ENCODE measurements around the gene BCR.
"Not testable (repeated sequence)": the region's sequence is repeated elsewhere in the genome, so short reads cannot be mapped to it uniquely, and the experiment has no call there.

BCR gene

GRCh38 chr22:23180301-23180892 is at the start of gene BCR:
Gene BCR, plus strand, starts transcription at chr22:23180509. Its CDS starts 452 bp downstream, at chr22:23180961.
- H3K36me3 ChIP-seq (ENCODE audit: control insufficient read depth, insufficient read depth, low read length): peaks cover 10% of the 10 kb centered on the region
- H3K4me3 ChIP-seq (ENCODE audit: low read depth, low read length): peak within 1 kb of the TSS; percentile 77
- peaks cover 19% of the 10 kb centered on the region for H3K9me3 ChIP-seq (ENCODE audit: control insufficient read depth, insufficient read depth, low read length)
- H3K9ac ChIP-seq (ENCODE audit: low read depth, low read length): peak within 1 kb of the TSS; percentile 76
- no peaks in the 10 kb centered on the region for H3K27me3 ChIP-seq (ENCODE audit: control insufficient read depth, insufficient read depth, low read length)
- H3K4me1 ChIP-seq (ENCODE audit: control insufficient read depth, insufficient read depth, low read length): peaks cover 12% of the 10 kb centered on the region

- Histone ChIP-seq H3K4me1 (ENCODE audit: control insufficient read depth, insufficient read depth, low read length) (peaks cover 4% of the 10 kb centered on the region), H3K27me3 (ENCODE audit: control insufficient read depth, insufficient read depth, low read length) (no peaks in the 10 kb centered on the region), H3K36me3 (ENCODE audit: control insufficient read depth, insufficient read depth, low read length) (no peaks in the 10 kb centered on the region), H3K9ac (ENCODE audit: low read depth, low read length) (no peak overlapping the region), H3K9me3 (ENCODE audit: control insufficient read depth, insufficient read depth, low read length) (no peaks in the 10 kb centered on the region), H3K4me3 (ENCODE audit: low read depth, low read length) (no peak overlapping the region)
Measured at GRCh38 chr22:23130697-23131096, 49.6 kb upstream of the BCR start.

GRCh38 chr22:23131931-23132330 is 48.4 kb upstream of the BCR start:
- Histone ChIP-seq H3K27me3 (ENCODE audit: control insufficient read depth, insufficient read depth, low read length) (no peaks in the 10 kb centered on the region), H3K9ac (ENCODE audit: low read depth, low read length) (no peak overlapping the region), H3K4me3 (ENCODE audit: low read depth, low read length) (no peak overlapping the region), H3K4me1 (ENCODE audit: control insufficient read depth, insufficient read depth, low read length) (peaks cover 4% of the 10 kb centered on the region), H3K9me3 (ENCODE audit: control insufficient read depth, insufficient read depth, low read length) (no peaks in the 10 kb centered on the region), H3K36me3 (ENCODE audit: control insufficient read depth, insufficient read depth, low read length) (no peaks in the 10 kb centered on the region)

GRCh38 chr22:23132376-23133091 is 47.8 kb upstream of the BCR start:
- Histone ChIP-seq H3K9ac (ENCODE audit: low read depth, low read length) (no peak overlapping the region), H3K9me3 (ENCODE audit: control insufficient read depth, insufficient read depth, low read length) (no peaks in the 10 kb centered on the region), H3K4me1 (ENCODE audit: control insufficient read depth, insufficient read depth, low read length) (peaks cover 4% of the 10 kb centered on the region), H3K27me3 (ENCODE audit: control insufficient read depth, insufficient read depth, low read length) (no peaks in the 10 kb centered on the region), H3K4me3 (ENCODE audit: low read depth, low read length) (no peak overlapping the region), H3K36me3 (ENCODE audit: control insufficient read depth, insufficient read depth, low read length) (no peaks in the 10 kb centered on the region)

GRCh38 chr22:23133922-23134321 is 46.4 kb upstream of the BCR start:
- Histone ChIP-seq H3K4me1 (ENCODE audit: control insufficient read depth, insufficient read depth, low read length) (no peaks in the 10 kb centered on the region), H3K4me3 (ENCODE audit: low read depth, low read length) (no peak overlapping the region), H3K9ac (ENCODE audit: low read depth, low read length) (no peak overlapping the region), H3K36me3 (ENCODE audit: control insufficient read depth, insufficient read depth, low read length) (no peaks in the 10 kb centered on the region), H3K9me3 (ENCODE audit: control insufficient read depth, insufficient read depth, low read length) (no peaks in the 10 kb centered on the region), H3K27me3 (ENCODE audit: control insufficient read depth, insufficient read depth, low read length) (no peaks in the 10 kb centered on the region)

- H3K9ac ChIP-seq (ENCODE audit: low read depth, low read length); H3K9me3 ChIP-seq (ENCODE audit: control insufficient read depth, insufficient read depth, low read length); H3K4me1 ChIP-seq (ENCODE audit: control insufficient read depth, insufficient read depth, low read length); H3K27me3 ChIP-seq (ENCODE audit: control insufficient read depth, insufficient read depth, low read length); H3K36me3 ChIP-seq (ENCODE audit: control insufficient read depth, insufficient read depth, low read length); H3K4me3 ChIP-seq (ENCODE audit: low read depth, low read length): not testable (repeated sequence)
Measured at GRCh38 chr22:23136991-23137390, 43.3 kb upstream of the BCR start.

- no peak overlapping the region for H3K4me3 ChIP-seq (ENCODE audit: low read depth, low read length)
- no peaks in the 10 kb centered on the region for H3K27me3 ChIP-seq (ENCODE audit: control insufficient read depth, insufficient read depth, low read length)
- H3K9me3 ChIP-seq (ENCODE audit: control insufficient read depth, insufficient read depth, low read length): no peaks in the 10 kb centered on the region
- H3K9ac ChIP-seq (ENCODE audit: low read depth, low read length): no peak overlapping the region
- H3K4me1 ChIP-seq (ENCODE audit: control insufficient read depth, insufficient read depth, low read length): peaks cover 3% of the 10 kb centered on the region
- no peaks in the 10 kb centered on the region for H3K36me3 ChIP-seq (ENCODE audit: control insufficient read depth, insufficient read depth, low read length)
Measured at GRCh38 chr22:23137468-23137867, 42.8 kb upstream of the BCR start.

- H3K9me3 ChIP-seq (ENCODE audit: control insufficient read depth, insufficient read depth, low read length): no peaks in the 10 kb centered on the region
- H3K4me1 ChIP-seq (ENCODE audit: control insufficient read depth, insufficient read depth, low read length): peaks cover 3% of the 10 kb centered on the region
- no peak overlapping the region for H3K9ac ChIP-seq (ENCODE audit: low read depth, low read length)
- no peaks in the 10 kb centered on the region for H3K27me3 ChIP-seq (ENCODE audit: control insufficient read depth, insufficient read depth, low read length)
- no peak overlapping the region for H3K4me3 ChIP-seq (ENCODE audit: low read depth, low read length)
- H3K36me3 ChIP-seq (ENCODE audit: control insufficient read depth, insufficient read depth, low read length): no peaks in the 10 kb centered on the region
Measured at GRCh38 chr22:23137905-23138561, 42.3 kb upstream of the BCR start.

GRCh38 chr22:23138584-23139435 is 41.5 kb upstream of the BCR start:
- Histone ChIP-seq H3K36me3 (ENCODE audit: control insufficient read depth, insufficient read depth, low read length) (no peaks in the 10 kb centered on the region), H3K9me3 (ENCODE audit: control insufficient read depth, insufficient read depth, low read length) (no peaks in the 10 kb centered on the region), H3K27me3 (ENCODE audit: control insufficient read depth, insufficient read depth, low read length) (no peaks in the 10 kb centered on the region), H3K4me1 (ENCODE audit: control insufficient read depth, insufficient read depth, low read length) (peaks cover 3% of the 10 kb centered on the region), H3K4me3 (ENCODE audit: low read depth, low read length) (no peak overlapping the region), H3K9ac (ENCODE audit: low read depth, low read length) (no peak overlapping the region)

- no peaks in the 10 kb centered on the region for H3K9me3 ChIP-seq (ENCODE audit: control insufficient read depth, insufficient read depth, low read length)
- H3K27me3 ChIP-seq (ENCODE audit: control insufficient read depth, insufficient read depth, low read length): peaks cover 4% of the 10 kb centered on the region
- no peak overlapping the region for H3K4me3 ChIP-seq (ENCODE audit: low read depth, low read length)
- peaks cover 6% of the 10 kb centered on the region for H3K4me1 ChIP-seq (ENCODE audit: control insufficient read depth, insufficient read depth, low read length)
- no peak overlapping the region for H3K9ac ChIP-seq (ENCODE audit: low read depth, low read length)
- no peaks in the 10 kb centered on the region for H3K36me3 ChIP-seq (ENCODE audit: control insufficient read depth, insufficient read depth, low read length)
Measured at GRCh38 chr22:23140385-23140784, 39.9 kb upstream of the BCR start.

GRCh38 chr22:23142546-23143105 is 37.7 kb upstream of the BCR start:
- Histone ChIP-seq H3K9ac (ENCODE audit: low read depth, low read length) (no peak overlapping the region), H3K27me3 (ENCODE audit: control insufficient read depth, insufficient read depth, low read length) (peaks cover 16% of the 10 kb centered on the region), H3K4me1 (ENCODE audit: control insufficient read depth, insufficient read depth, low read length) (peaks cover 9% of the 10 kb centered on the region), H3K36me3 (ENCODE audit: control insufficient read depth, insufficient read depth, low read length) (no peaks in the 10 kb centered on the region), H3K9me3 (ENCODE audit: control insufficient read depth, insufficient read depth, low read length) (no peaks in the 10 kb centered on the region), H3K4me3 (ENCODE audit: low read depth, low read length) (no peak overlapping the region)
